Fibroblast of pulmonary artery (primary cell): ENCODE data around the gene LDLRAD4.

Experiments used
- DNase-seq: peaks from one replicate; pipeline ENCODE4 v3.0.0-alpha.2; 2010; ENCODE audit warnings: low read depth
- H3K4me3 ChIP-seq: replicated peaks from 2 replicates; pipeline ENCODE4 v1.5.1; 2011; ENCODE audit warnings: low read depth, mild to moderate bottlenecking, control low read depth, low read length, moderate library complexity
- TF ChIP-seq, protein P1 (sequence below): IDR thresholded peaks from 2 replicates; pipeline ENCODE4 v1.5.1; 2011; ENCODE audit warnings: mild to moderate bottlenecking, control low read depth, low read length, inconsistent platforms; ENCODE audit errors: missing control alignments

The LDLRAD4 gene

DNA sequence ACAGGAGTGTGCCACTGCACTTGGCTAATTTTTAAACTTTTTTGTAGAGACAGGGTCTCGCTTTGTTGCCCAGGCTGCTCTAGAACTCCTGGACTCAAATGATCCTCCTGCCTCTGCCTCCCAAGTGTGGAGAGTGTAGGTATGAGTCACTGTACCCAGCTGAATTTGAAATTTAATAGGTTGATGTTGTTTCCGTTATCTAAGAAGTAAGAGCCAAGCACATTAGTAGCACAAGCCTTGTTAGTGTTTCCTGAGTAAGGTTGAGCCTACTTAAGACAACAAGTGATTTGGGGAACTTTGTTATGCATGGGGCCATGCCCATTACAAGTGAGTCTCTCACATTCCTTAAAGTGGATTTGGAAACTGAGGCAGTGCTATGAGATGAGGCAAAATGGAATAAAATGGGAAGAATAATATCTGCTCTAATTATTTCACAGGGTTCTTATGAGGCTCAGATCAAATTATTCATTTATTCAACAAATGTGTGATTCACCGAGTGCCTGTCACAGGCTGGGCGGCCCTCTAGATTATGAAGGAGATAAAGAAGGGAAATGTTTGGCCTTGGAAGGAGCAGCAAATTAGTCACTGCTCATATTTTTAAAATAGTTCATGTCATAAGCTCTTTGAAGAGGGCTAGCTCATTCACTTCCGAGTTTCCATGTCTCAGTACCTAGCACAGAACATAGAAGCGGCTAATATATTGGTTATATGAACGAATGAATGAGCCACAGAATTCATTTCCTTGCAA, 217.2 kb downstream of the LDLRAD4 start:
- DNase-seq = peak; percentile 24
- no peak overlapping the region for H3K4me3 ChIP-seq

DNA sequence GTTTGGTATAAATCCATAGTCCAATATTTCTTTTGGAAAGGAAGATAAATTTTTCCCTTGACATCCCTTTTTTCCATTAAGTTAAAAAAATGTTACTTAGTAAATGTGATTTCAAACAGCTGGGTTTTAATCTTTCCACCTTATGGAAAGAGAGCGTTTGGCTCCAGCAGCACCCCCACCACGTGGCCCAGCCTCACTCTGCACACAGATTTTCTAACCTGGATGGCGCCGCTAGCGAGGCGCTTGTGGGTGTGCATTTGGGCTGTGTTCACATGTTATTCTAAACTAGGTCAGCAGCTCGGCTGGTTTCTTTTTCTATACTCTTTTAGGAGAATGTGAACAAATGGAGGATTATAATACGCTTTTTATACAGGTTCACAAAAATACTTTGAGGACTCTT, 218.0 kb downstream of the LDLRAD4 start:
- DNase-seq = no peak
- TF ChIP-seq, protein P1, sequence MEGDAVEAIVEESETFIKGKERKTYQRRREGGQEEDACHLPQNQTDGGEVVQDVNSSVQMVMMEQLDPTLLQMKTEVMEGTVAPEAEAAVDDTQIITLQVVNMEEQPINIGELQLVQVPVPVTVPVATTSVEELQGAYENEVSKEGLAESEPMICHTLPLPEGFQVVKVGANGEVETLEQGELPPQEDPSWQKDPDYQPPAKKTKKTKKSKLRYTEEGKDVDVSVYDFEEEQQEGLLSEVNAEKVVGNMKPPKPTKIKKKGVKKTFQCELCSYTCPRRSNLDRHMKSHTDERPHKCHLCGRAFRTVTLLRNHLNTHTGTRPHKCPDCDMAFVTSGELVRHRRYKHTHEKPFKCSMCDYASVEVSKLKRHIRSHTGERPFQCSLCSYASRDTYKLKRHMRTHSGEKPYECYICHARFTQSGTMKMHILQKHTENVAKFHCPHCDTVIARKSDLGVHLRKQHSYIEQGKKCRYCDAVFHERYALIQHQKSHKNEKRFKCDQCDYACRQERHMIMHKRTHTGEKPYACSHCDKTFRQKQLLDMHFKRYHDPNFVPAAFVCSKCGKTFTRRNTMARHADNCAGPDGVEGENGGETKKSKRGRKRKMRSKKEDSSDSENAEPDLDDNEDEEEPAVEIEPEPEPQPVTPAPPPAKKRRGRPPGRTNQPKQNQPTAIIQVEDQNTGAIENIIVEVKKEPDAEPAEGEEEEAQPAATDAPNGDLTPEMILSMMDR = no peak
- no peak overlapping the region for H3K4me3 ChIP-seq

More for the DNA sequence above, 217.2 kb downstream of the LDLRAD4 start:
- TF ChIP-seq, protein P1 = no peak

- no peak for DNase-seq
- H3K4me3 ChIP-seq = no peak overlapping the region
- TF ChIP-seq, protein P1 = no peak
These were observed 218.5 kb downstream of the LDLRAD4 start for GRCh38 chr18:13437034-13437433.

DNA sequence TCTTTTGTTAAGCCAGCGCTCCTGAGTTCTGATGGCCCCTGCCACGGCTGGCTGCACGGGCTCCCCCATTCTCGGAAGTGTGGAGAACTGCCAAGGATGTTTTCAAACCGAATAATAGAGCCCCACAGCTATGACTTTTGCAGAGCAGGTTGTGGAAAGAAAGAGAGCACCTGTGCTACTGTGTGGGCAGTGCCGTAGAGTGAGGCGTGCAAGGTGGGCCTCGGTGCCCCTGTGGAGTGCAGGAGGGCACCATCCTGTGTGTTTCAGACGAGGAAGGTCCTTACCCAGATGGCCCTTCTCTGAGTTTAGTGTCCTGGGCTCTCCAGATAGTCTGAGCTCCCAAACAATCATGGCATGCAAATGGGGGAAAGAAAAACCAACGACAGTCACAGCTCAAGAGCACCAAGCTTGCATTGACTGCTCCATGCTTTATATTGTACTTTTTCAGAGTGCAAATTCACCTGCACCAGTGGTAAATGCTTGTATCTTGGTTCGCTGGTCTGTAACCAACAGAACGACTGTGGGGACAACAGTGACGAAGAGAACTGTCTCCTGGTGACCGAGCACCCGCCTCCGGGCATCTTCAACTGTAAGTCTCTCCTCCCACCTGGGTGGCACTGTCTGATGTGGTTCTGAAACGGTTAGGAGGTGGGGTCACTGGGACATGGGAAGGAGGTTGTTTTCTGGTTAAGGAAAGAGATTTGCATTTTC, 219.4 kb downstream of the LDLRAD4 start:
- no peak overlapping the region for H3K4me3 ChIP-seq
- no peak for DNase-seq

DNA sequence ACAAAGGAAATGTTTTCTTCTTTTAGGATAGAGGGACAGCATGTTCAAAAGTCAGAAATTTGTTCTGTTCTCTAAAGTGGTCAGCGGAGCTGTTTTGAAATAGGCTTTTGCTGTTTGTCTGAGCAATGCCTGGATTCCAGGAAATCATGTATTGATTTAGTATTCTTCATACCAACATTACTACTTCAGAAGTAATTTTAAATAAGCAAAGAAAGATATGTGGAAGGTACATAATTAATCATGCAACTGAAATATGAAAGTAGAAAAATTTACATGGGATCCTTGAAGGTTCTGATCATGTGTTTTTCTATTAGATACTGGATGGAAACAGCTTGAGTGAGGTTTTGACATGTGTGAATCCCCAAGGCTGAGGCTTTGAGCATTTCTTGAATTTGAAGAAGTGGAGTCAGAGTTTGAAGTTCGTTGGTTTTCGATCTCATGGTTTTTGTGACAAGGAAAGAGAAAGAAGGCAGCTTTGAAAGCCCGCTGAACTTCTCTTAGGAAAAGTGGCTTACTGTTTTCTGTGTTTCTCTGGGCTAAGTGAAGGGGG, 220.0 kb downstream of the LDLRAD4 start:
- TF ChIP-seq, protein P1 = no peak
- DNase-seq = no peak
- H3K4me3 ChIP-seq = no peak overlapping the region

More for the DNA sequence above, 219.4 kb downstream of the LDLRAD4 start:
- TF ChIP-seq, protein P1 = no peak

DNA sequence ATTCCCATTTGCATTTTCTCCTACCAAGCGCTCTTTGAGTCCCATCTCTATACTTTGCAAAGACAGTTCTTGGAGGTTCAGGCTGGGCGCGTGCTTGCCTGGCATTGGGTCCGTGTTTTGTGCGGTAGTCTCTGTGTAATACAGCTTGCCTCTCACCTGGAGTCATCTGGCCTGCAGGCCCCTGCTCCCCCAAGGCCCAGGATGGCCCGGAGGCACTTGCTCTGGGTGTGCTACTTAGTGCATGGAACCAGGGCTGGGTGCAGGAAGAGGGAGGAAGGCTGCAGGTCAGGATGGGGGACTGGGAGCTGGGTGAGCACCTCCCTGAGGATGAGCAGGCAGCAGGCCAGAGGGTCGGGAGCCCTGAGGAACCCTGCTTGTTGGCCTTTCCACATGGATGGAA, 220.9 kb downstream of the LDLRAD4 start:
- H3K4me3 ChIP-seq = no peak overlapping the region
- no peak for DNase-seq

More for the DNA sequence above, 220.9 kb downstream of the LDLRAD4 start:
- TF ChIP-seq, protein P1 = no peak
